NCI-H510A treated with DMSO at 0.1 percent for 48 hours (cell line): ENCODE data around the gene VPS13C.

ENCODE experiments used
- DNase-seq: peaks from one replicate; lab custom pipeline; 2025; lab: John Stamatoyannopoulos, UW

Gene VPS13C

GRCh38 chr15:62060113-62060895 lies at the start of gene VPS13C:
Gene VPS13C (minus strand): TSS chr15:62060447. CDS start chr15:62060374, 73 bp downstream.
- DNase-seq: peak; percentile 65

DNA sequence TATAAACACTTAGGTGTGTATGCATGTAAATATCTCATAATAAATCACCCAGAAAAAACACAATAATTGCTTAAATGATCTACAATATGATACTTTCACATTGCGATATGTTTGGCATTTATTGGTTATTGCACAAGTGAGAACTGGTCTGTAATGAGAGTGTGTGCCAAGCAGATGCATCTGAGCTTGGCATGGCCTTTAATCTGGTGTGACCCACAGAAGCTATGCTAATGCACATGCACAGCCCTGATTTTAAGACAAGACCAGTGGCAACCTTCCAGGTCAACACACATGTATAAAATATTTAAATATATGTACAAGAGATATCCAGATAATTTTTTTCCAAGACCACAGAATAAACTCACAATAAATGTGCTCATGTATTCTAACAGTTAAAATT lies 49.2 kb upstream of the VPS13C start:
- DNase-seq: no peak

DNA sequence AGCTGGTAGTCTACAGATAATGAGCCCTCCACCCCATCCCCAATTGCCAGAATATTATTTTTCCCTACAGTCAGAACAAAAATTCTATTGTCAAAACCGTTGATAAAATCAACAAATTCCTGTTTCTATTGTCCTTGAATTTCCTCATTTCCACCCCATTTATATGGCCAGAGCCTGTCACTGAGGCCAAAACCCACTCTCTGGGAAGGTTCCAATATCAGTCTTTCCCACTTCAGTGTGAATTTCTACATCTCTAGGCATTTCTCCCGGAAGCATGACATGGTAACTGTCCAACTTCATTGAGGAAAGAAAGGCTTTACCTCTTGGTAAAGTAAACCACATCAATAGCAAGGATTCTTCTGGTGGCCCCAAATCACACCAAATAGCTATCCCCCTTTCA lies 48.2 kb upstream of the VPS13C start:
- DNase-seq: no peak

DNA sequence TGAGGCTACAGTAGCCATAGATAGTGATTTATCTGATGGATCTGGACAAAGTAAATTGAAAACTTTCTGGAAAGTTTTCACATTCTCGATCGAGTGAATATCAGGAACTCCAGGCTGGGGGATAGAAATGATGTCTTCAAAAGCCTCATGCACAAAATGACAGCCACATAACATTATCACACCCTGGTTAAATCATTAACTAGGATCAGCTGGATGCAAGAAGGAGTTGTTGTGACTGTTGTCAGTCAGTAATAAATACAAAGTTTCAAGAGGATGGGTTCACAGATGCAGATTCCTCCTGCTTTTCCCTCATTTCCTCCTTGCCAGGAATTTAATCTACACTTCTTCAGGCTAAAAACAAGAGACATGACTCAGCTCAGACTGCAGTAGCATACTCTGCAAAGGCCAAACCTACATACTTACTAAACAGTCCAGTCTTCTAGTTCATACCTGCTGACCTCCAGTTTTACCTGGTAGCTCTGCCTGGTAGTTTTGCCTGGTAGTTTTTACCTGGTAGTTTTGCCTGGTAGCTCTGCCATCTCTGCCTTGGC lies 47.4 kb upstream of the VPS13C start:
- no peak for DNase-seq

- no peak for DNase-seq
Measured at GRCh38 chr15:62106096-62106495, 45.8 kb upstream of the VPS13C start.

- DNase-seq: no peak
Measured at GRCh38 chr15:62105266-62105665, 45.0 kb upstream of the VPS13C start.

DNA sequence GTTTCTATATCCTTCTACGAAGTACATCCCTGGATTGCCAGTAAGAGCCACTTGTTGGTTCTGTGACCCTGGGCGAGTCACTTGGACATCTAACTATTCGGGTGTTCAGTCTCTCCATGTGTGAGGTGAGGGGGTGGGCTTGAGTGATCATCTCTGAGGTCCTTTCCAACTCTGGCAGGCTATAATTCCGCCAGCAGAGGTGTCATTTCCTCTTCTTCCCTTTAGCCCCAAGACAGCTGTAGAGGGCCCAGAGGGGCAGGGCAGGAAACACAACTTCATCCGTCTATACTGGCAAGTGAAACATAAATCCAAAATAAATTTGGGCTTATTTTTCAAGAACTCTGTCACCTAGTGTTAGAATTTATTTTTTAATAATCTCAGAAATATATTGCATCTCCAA lies 44.6 kb upstream of the VPS13C start:
- DNase-seq: no peak

GRCh38 chr15:62104401-62104800 lies 44.2 kb upstream of the VPS13C start:
- DNase-seq: no peak

DNA sequence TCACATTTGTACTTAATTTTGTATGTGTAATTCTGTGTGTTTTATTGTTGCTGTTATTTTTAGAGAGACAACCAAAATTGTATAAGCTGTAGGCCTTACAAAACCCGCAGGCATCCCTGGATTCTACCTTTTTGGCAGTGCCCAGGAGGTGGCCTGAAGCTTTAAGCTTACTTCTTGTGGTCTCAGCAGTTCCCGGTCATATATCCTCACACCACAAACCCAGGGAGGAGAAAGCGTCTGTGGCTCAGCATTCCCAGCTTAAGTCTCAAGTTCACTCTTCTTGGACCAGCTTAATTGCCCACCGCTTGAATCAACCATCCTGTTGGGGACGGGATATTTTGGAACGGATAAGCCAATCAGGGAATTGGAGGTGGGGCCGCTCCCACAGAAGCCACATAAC lies 43.2 kb upstream of the VPS13C start:
- no peak for DNase-seq

DNA sequence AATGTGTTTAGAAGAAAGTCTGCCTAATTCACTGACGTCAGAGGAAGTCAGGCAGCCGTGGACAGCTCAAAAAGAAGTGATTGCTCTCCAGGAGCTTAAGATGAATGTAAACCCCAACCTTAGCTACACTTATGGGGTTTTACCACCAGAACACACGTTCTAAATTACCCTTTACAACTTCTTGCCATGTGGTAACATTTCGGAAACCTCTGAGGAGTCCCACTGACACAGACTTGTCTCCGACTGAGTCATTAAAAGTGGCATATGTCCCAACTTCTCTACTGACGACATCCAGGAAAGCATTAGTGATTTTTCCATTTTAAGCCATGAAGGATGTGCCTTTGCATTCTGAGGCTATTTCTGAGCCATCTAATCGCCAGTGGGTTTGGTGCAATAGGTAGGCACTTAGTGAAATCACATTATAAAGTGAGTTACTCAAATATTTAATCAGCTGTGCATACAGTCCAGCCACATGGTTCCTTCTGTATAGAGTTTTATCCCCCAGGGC lies 38.9 kb upstream of the VPS13C start:
- no peak for DNase-seq

- peak; percentile 12 for DNase-seq
Measured at GRCh38 chr15:62094388-62094787, 34.1 kb upstream of the VPS13C start.

DNA sequence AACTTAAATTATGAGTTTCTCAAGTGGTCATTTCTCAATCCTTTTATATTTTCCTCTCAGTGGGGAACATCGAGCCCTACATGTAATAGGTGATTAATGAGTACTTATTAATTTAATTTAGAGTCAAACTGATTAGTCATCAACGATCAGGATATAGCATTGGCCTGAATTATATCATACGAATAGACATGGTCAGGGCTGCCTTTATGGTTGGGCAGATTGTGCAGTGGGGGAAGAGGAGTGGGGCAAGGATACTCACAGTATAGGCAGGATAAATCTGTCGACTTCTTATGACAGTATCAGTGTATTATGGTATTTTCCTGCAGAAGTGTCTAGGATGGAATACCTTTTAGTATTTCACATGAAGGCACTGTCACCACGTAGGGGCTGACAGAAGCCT lies 33.6 kb upstream of the VPS13C start:
- no peak for DNase-seq

- DNase-seq: no peak
Measured at GRCh38 chr15:62090988-62091387, 30.7 kb upstream of the VPS13C start.

GRCh38 chr15:62089616-62090015 lies 29.4 kb upstream of the VPS13C start:
- no peak for DNase-seq

DNA sequence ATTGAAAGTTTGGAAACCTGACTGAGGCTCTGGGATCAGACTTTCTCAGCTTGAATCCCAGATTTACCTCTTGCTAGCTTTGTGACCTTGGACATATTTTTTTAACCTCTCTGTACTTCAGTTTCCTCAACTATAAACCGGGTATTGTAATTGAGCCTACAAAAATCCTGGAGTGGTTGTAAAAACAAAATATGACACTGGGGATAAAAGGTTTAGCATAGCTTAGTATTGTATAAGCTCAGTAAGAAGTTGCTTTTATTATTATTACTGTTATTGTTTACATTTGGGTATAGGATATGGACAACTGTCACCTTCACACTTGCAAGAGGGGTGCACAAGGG lies 28.1 kb upstream of the VPS13C start:
- DNase-seq: no peak

DNA sequence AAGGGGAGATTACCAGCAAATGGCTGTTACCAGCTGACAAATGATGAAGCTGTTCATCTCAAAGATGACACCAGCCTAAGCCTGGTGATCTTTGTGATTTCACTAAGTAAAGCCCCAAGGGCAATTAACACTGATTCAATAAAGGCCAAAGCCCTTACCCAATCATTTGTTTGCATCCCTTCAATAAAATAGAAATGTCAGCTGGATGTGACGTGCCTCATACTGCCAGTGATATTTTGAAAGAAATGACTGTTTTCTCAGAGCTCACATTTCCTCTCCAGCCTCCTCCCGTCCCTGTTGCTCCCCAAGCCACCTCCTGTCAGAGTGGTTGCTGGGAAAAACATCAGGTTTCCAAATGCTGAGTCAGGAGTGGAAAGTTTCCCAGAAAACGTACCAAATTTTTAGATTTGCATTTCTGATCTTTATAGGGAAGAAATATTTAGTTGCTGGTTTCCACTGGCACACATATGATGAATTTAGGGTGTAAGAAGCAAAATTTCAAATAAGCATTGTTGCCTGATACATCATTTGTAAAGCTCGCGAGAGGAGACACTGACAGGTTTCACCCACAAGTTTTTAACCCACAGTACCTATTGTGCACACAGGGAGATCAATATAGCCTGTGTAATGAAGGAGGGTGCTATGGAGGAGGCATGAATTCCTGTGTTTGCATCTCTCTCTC lies 27.6 kb upstream of the VPS13C start:
- DNase-seq: no peak

DNA sequence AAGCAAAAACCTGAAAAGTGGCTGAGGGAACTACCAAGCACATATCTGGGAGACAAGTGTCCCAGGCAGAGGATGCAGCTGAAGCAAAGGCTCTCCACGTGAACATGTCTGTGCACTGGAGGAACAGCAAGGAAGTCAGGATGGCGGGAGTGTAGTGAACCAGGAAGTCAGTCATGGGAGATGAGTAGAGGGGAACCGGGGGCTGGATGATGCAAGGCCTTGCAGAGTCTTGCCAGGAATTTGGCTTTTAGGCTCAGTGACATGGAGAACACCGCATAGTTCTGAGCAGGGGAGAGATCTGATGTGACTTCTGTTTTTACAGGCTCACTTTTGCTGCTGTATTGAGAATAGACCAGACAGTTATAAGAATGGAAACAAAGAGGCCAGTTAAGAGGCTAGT lies 25.5 kb upstream of the VPS13C start:
- no peak for DNase-seq

GRCh38 chr15:62083194-62084154 lies 23.2 kb upstream of the VPS13C start:
- DNase-seq: no peak

- no peak for DNase-seq
Measured at GRCh38 chr15:62079594-62079993, 19.3 kb upstream of the VPS13C start.

DNA sequence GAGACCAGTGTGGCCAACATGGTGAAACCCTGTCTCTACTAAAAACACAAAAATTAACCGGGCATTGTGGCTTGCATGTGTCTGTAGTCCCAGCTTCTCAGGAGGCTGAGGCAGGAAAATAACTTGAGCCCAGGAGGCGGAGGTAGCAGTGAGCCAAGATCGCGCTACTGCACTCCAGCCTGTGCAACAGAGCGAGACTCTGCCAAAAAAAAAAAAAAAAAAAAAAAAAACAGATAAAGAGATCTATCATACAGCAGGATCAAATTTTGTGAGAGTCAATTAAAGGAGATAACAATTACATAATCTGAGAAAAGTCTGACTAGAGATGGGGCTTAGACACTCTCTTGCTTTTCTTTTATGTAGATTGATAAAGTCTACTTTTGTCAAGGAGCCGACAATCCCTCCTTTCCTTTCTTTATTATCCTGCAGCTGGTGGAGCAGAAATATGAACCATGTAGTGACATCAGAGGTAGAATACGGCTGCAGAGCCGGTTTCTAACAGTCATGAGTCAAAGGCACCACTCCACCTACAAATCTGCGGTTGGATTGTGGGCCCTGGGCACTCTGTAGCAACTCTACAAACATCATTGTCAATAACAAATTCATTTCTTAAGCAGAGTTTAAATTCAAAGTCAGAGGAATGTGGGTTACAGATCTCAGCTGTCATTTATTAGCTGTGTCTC lies 15.5 kb upstream of the VPS13C start:
- peak; percentile 88 for DNase-seq

GRCh38 chr15:62071711-62072308 lies 11.6 kb upstream of the VPS13C start:
- DNase-seq: peak; percentile 35
